GM19467 (cell line): Measurements from ENCODE around the gene NUDT9.
"Not testable (repeated sequence)": the region's sequence is repeated elsewhere in the genome, so short reads cannot be mapped to it uniquely, and the experiment has no call there.

Experiments
- ATAC-seq: cut with Tn5 transposase; IDR thresholded peaks from one replicate; pipeline ENCODE4 v1.9.1; 2021; ENCODE audit warnings: mild to moderate bottlenecking, moderate library complexity; ENCODE audit not compliant: unreplicated experiment

The NUDT9 gene

DNA sequence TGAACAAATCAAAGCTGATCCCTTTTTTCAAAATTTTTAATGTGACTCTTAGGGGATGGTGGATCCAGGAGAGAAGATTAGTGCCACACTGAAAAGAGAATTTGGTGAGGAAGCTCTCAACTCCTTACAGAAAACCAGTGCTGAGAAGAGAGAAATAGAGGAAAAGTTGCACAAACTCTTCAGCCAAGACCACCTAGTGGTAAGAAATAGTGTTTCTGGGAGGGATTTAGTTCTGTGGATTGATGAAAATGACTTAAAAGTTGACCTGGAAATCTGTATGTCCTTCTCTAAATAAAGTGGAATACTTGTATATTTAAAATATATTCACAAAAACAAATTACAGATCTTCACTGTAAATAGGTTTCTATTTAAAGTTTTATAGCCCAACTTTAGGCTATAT lies 29.2 kb downstream of the NUDT9 start:
- no peak for ATAC-seq

DNA sequence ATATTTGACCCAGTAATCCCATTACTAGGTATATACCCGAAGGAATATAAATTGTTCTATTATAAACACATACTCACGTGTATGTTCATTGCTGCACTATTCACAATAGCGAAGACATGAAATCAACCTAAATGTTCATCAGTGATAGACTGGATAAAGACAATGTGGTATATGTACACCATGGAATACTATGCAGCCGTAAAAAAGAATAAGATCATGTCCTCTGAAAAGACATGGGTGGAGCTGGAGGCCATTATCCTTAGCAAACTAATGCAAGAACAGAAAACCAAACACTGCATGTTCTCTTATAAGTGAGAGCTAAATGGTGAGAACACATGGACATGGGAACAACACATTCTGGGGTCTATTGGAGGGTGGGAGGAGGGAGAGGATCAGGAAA lies 36.5 kb downstream of the NUDT9 start:
- no peak for ATAC-seq

DNA sequence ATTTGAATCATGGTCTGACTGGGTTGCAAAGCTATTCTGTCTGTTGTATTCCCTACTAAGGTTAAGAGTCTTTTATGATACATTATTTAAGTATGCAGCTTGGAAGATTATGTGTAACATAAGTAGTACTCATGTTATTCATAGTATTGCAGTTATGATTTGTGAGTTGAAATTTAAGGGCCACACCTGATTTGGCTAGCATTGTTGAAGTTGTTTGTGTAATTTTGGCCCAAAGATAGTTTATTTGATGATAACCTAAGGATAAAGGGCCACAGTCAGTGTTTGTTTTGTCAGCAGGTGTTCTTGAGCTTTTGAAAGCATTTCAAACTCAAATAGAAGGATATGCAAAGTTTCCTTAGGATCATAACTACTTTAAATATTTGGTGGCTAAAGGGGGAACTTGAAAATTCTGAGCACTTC lies 38.9 kb downstream of the NUDT9 start:
- ATAC-seq, result no peak

DNA sequence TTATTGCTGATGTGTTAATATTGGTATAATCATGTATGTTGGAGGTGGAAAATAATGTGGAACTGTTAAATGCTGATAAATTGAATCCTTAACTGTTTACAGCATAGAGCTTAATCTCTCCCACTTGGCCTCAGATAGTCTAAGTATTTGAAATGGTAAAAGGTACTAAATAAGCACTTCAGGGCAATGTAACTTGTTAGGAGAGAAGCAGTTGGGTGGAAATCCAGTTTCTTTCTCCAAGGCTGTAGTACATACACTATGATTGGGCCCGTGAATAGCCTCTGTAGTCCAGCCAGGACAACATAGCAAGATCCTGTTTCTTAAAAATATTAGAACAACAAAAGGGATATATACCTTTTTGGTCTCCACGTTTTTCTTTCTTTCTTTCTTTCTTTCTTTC lies 39.7 kb downstream of the NUDT9 start:
- ATAC-seq, result no peak

DNA sequence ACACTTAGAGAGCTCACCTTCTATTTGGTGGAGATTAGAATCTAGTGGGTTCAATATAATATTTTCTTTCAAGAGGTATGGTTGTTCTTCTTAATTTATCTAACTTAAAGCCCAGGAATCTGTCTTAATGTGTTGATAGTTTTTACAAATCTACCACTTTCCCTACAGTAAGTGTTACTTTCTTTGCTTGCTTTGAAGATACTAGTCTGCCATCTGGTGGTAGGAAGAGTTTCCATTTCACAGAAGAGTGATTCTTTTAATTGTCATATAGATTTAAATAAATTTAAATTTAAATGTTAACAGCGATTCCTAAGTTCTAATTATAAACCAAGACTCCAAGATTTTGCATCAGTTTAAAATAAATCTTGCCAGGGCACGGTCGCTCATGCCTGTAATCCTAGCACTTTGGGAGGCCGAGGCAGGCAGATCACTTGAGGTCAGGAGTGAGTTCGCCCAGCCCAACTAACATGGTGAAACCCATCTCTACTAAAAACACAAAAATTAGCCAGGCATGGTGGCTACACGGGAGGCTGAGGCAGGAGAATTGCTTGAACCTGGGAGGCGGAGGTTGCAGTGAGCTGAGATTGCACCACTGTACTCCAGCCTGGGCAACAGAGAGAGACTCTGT lies 43.5 kb downstream of the NUDT9 start:
- ATAC-seq, result peak; percentile 48

DNA sequence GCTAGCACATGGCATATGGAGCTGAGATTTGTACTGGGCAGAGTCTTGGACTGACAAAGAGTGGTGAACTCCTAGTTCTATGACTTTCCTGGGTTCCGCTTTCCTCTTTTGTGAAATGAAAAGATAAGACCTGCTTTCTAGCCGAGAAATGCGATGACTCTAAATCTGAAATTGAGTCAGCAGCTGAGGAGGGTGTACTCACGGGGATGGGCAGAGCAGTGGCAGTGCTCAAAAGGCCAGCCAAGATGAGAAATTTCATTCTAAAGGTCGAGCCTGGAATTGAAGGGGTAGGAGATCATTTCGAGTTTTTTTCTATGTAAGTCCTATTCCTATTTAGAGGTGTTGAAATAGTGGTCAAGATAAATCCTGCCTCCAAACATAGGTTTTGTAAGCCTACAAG lies 47.0 kb downstream of the NUDT9 start:
- no peak for ATAC-seq

DNA sequence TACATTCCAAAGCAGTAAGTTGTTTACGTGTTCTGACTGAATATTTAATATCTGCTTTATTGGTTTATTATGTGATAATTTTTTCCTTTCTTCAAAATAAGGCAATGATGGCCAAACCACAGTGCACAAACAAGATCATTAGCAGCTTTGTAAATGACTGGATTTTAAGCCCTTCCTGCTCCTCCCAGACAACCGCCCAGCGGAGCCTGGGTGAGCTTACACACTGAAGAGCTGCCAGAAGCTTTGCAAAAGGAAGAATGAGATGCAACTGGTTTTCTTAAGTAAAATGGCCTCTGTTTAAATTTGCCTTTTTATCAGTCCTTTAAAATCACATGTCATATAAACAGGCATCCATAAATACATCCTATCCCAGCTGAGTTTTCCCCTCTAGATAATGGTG lies 54.6 kb downstream of the NUDT9 start:
- no peak for ATAC-seq

DNA sequence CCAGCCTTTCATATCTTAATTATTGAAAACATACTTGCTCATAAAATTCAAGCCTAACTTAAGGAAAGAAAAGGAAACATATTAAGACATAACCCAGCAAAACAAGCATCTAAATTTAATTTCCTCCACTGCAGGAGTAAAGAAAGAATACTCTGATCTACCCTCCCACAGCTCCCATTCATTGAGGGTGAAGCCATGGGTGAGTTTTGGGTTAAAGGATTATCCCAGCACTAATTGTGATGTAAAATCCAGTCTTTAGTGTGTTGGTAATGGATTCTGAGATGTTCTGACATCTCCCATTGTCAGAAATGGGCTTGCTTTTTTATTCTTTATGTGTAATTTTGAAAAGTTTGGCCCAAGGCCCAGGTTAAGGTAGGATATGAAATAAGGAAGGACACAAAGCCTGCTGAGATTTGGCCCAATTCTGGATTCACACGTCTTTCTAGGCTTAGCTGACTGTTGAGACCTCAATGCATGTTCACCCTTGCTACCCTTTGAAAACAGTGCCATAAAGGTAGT lies 56.4 kb downstream of the NUDT9 start:
- ATAC-seq, result no peak

DNA sequence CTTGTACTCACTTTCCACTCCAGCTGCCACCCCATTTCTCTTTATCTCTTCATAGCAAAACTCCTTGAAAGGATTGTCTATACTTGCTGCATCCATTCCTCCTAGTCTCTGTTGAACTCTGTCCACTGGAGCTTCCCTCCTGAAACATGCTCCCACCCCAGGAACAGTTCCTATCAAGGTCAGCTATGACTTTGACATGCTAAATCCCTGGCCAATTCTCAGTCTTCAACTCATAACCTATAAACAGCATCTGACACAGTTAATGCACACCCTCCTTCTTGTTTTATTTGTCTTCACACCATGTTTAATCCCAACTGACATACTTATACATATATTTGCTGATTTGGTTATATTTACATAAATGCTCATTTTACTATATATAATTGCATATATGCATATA lies 59.0 kb downstream of the NUDT9 start:
- ATAC-seq, result no peak

DNA sequence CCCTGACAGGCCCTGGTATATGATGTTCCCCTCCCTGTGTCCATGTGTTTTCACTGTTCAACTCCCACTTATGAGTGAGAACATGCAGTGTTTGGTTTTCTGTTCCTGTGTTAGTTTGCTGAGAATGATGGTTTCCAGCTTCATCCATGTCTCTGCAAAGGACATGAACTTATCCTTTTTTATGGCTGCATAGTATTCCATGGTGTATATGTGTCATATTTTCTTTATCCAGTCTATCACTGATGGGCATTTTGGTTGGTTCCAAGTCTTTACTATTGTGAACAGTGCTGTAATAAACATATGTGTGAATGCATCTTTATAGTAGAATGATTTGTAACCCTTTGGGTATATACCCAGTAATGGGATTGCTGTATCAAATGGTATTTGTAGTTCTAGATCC lies 60.9 kb downstream of the NUDT9 start:
- ATAC-seq, result not testable (repeated sequence)

DNA sequence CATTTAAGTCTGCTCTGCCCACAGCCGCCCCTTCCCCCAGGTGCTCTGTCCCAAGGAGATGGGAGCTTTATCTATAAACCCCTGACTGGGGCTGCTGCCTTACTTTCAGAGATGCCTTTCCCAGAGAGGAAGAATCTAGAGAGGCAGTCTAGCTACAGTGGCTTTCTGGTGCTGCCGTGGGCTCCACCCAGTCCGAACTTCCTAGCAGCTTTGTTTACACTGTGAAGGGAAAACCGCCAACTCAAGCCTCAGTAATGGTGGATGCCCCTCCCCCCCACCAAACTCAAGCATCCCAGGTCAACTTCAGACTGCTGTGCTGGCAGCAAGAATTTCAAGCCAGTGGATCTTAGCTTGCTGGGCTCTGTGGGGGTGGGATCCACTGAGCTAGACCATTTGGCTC lies 66.3 kb downstream of the NUDT9 start:
- not testable (repeated sequence) for ATAC-seq

DNA sequence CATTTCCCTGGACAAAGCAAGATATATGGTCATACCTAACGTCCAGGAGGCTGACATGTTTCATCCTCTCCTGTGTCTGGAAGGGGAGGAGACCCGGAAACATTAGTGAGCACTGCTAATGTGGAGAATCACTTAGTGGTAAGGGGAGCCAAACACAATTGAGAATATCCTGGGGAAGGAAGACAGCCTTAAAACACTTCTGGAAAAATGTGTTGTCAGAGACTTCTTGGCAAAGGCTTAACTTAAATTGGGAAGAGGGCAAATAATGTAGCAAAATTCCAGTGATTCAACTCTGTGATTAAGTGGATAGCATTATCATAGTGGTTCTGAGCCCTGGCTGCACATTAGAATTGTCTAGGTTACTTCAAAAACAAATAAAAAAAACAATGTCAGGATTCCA lies 67.3 kb downstream of the NUDT9 start:
- no peak for ATAC-seq

DNA sequence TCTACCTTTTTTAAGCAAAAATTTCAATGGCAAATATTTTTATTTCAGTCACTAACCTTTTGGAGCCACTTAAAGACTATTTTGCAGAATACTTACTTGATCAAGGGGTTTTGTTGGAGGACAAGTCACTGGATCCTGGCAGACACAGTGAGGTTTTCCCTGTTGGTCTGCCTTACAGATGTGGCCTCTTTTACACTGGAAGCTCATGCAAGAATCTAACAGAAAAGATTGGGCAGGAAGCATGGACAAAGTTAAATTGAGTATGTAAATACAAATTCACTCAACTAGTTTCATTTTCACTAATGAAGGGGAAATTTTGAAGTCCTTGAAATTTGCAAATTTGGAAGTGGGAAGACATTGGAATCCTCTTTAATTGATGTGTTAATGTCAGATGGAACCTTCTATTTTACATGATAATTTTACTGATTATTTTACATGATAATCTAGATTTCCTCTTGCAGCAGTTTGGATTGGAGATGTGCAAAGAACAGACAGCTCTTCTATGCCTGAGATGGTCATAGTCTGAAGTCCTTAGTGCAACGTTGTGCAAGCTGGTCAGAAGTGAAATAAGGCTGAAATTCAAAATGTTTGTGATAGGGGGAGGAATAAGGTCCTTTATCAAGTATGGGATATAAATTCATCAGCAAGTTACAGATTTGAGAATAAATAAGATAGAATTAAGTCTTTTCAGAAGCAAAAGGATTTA lies 68.4 kb downstream of the NUDT9 start:
- ATAC-seq, result no peak

DNA sequence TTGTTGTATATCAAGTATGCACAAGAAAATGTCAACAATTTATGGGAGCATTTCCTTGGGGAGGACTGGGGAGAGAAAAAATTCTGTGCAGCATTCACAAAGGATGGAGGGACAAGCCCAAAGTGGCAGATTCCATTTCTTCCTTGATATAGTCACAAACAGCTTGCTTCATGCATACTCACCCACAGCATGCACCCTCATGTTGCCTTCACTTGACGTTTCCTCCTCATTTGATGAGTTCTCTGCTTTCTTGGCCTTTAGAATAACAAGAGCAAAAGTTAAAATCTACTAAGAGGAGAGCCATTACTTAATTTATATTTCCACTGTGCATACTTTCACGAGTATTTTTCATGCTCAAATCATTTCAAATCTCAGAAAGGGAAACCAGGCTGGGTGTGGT lies 69.1 kb downstream of the NUDT9 start:
- no peak for ATAC-seq

DNA sequence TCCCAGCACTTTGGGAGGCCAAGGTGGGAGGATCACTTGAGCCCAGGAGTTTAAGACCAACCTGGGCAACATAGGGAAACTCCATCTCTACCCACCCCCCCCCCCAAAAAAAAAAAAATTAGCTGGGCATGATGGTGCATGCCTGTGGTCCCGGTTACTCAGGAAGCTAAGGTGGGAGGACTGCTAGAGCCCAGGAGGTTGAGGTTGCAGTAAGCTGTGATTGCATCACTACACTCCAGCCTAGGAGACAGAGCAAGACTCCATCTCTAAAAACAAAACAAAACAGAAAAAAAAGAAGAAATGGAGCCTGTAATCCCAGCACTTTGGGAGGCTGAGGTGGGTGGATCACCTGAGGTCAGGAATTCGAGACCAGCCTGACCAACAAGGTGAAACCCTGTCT lies 69.5 kb downstream of the NUDT9 start:
- not testable (repeated sequence) for ATAC-seq

DNA sequence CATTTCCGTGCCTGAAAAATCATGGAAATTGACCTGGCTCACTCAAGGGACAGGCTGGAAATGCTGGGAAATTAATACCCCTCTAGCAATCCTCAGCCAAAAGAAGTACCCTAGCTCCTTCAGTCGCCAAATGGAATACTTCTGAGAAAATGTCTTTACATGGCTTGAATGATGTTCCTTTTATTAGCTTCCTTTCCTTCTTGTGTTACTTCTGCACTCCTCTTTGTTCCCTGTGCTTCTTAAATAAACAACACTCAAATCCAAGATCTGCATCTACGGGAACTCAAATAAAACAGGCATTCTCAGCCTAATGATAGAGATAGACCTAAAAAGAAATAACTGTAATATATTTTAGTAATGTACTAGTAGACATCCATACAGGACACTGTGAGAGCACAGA lies 70.7 kb downstream of the NUDT9 start:
- no peak for ATAC-seq

DNA sequence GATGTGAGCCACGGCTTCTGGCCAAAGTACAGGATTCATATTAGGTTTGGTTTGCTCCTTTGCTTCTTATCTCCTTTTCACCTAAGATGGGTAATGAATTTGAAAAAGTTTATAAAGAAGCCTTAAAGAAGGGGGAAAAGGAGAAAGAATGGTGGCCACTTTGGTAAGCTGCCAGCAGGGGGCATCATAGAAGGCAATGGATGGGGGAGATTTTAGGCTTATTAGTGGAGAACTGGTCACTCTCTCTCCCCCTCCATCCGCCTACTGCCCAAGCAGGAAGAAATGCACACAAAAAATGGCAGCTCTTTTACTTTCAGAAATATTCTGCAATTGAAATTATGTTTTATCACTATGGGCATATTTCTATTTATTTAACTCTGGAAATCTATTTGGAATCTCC lies 74.8 kb downstream of the NUDT9 start:
- no peak for ATAC-seq

DNA sequence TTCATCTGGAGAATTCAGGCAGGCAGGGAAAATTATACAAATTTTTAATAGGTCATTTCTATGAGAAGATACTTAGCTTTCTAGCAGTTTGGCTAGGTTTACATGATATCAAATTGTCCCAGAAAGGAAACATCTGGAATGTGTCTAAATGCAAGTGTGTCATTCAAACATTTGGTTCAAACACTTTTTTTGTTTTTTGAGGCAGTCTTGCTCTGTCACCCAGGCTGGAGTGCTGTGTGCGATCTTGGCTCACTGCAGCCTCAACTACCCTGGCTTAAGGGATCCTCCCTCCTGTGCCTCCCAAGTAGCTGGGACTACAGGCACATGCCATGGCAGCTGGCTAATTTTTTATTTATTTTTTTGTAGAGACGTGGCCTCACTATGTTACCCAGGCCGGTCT lies 75.2 kb downstream of the NUDT9 start:
- no peak for ATAC-seq

DNA sequence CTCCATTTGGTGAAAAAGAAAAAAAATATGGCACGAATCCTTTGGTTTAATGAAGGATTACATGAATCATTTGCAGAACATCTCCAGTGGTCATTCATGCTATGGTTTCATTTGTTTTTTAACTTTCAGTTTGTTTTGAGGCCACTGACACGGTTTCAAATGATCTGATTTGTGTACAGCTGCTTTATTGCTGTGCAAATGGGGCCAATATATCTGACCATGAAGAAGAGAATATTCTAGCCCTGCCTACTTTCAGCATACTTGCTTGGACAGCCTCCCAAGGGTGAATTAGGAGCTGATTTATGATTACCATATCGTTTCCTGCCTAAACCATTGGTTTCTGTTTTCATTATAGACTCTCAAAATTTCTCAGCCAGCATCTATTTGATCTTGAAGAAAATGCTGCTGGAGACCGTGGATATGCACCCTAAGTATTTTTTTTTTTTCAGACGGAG lies 76.1 kb downstream of the NUDT9 start:
- peak; percentile 70 for ATAC-seq

DNA sequence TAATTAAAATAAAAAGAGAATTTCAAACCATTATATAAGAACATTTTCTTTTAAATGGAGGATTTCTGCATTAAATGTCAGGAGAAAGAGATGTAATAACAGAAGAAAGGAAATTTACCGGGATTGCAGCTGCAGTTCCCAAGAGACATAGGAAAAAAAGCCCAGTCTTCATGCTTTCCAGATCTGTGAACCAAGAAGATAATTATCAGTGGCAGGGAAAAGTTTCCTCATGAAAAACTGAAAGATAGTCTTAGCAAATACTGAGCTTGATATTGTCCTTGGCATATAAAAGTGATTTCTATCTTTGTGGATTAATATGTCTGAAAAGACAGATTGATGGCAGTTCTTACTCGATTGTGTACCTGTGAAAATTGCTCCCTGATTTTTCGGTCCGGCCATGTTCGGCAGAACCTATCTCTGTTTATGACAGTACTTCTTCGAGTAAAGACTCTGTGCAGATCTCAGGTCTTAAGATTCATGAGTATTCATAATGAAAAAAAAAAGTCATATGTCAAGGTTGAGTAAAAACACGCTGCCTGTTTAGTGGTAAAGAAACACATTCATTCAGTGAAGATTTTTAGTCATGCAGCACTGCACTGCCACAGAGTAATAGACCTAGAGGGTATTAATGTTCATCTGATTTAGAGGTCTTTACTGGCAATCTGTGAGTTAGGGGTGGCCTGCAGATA lies 77.2 kb downstream of the NUDT9 start:
- peak; percentile 49 for ATAC-seq

DNA sequence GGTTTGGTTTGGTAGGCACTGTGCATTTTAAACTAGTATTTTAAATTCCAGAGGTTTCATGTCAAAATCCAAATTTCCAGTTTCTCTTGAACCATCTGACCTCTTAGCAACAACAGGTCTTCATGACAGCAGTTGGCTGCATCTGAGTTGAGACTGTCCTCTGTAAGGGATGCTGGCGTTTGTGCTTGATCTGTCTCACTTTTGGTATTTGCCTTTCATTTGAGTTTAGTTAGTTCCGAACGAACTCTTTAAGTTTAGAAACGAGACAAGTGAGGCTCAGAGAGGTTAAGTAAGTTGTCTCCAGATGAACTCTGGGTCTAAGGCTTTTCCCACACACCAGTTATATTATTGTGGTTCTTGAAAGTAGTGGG lies 77.7 kb downstream of the NUDT9 start:
- ATAC-seq, result peak; percentile 23
